GM21447 (cell line): ENCODE measurements around the gene NXNL1.

Experiments
- ATAC-seq: cut with Tn5 transposase; IDR thresholded peaks from one replicate; pipeline ENCODE4 v1.9.1; 2021; ENCODE audit not compliant: unreplicated experiment

Gene NXNL1

GRCh38 chr19:17421942-17422341 is 38.8 kb downstream of the NXNL1 start:
- no peak for ATAC-seq

- ATAC-seq, result no peak
These were observed 40.2 kb downstream of the NXNL1 start for GRCh38 chr19:17420475-17420924.

- ATAC-seq, result peak; percentile 81
These were observed 40.9 kb downstream of the NXNL1 start, which contains the start of gene MVB12A for GRCh38 chr19:17419621-17420474. MVB12A (plus strand) TSS chr19:17420047; CDS start chr19:17420136, 89 bp downstream.

GRCh38 chr19:17419154-17419620 is 41.5 kb downstream of the NXNL1 start:
- no peak for ATAC-seq

- ATAC-seq, result no peak
These were observed 42.0 kb downstream of the NXNL1 start for GRCh38 chr19:17418710-17419109.

- no peak for ATAC-seq
These were observed 45.6 kb downstream of the NXNL1 start for GRCh38 chr19:17415121-17415520.

GRCh38 chr19:17414097-17414496 is 46.6 kb downstream of the NXNL1 start:
- no peak for ATAC-seq

- no peak for ATAC-seq
These were observed 48.9 kb downstream of the NXNL1 start for GRCh38 chr19:17411801-17412200.

- no peak for ATAC-seq
These were observed 50.7 kb downstream of the NXNL1 start for GRCh38 chr19:17409990-17410389.

- no peak for ATAC-seq
These were observed 53.9 kb downstream of the NXNL1 start for GRCh38 chr19:17406887-17407196.

GRCh38 chr19:17406046-17406886 is 54.5 kb downstream of the NXNL1 start:
- ATAC-seq, result no peak
